NB4 (cell line): ENCODE data around the gene MICALL1.

Experiments used
- POLR2A ChIP-seq: IDR thresholded peaks from 2 replicates; pipeline ENCODE4 v1.6.1; 2011; ENCODE audit warnings: mild to moderate bottlenecking; ENCODE audit not compliant: insufficient read length; ENCODE audit errors: extremely low read depth
- TF ChIP-seq, protein P1 (sequence below): IDR thresholded peaks from one replicate; pipeline ENCODE4 v1.5.1; 2012; ENCODE audit warnings: low read depth, low read length

DNA sequence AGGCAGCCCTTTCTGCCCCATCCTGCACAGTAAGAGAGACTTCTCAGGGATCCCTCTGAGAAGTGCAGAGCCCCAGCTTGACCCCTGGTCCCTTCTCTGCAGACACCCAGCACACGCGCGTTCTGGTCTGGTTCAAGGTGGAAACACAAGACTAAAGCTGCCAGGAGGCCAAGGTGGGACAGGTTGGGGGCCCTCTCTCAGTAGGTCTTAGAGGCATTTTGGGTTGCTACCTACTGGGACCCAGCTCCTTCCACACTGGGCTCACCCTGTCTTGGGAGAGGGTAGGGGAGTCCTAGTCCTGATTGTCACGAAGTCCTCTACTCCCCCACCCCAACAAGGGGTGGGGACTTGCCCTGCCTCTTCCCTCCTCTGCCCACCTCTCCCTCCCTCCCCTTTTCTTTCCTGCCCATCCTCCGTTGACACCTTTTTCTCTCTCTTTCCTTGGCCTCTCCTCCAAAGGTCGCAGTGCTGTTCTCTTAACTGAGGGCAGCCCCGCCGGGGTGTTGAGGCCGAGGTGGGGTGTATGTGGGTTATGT, 79.0 kb downstream of the MICALL1 start:
- TF ChIP-seq, protein P1, sequence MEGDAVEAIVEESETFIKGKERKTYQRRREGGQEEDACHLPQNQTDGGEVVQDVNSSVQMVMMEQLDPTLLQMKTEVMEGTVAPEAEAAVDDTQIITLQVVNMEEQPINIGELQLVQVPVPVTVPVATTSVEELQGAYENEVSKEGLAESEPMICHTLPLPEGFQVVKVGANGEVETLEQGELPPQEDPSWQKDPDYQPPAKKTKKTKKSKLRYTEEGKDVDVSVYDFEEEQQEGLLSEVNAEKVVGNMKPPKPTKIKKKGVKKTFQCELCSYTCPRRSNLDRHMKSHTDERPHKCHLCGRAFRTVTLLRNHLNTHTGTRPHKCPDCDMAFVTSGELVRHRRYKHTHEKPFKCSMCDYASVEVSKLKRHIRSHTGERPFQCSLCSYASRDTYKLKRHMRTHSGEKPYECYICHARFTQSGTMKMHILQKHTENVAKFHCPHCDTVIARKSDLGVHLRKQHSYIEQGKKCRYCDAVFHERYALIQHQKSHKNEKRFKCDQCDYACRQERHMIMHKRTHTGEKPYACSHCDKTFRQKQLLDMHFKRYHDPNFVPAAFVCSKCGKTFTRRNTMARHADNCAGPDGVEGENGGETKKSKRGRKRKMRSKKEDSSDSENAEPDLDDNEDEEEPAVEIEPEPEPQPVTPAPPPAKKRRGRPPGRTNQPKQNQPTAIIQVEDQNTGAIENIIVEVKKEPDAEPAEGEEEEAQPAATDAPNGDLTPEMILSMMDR, result no peak
- TF ChIP-seq POLR2A, result no peak
